SK-N-SH (cell line): ENCODE results near the gene RPS6KA5. TPM values are rescaled to one million over a fixed set of nuclear protein-coding genes. Genes with fewer than 3 reads are reported as not detected.

Source experiments
- CTCF ChIA-PET: fragments of 300-600, 350-600 bp; formaldehyde crosslinking; extraction: SDS; loops from one replicate; lab custom pipeline; 2021; lab: Yijun Ruan, JAX
- POLR2A ChIA-PET: fragments of 350-600 bp; sonication (Branson Sonifier 250); formaldehyde crosslinking; extraction: SDS; loops from one replicate; lab custom pipeline; 2020; ENCODE audit warnings: antibody characterized with exemption, inconsistent platforms; lab: Yijun Ruan, JAX
- DNase-seq: peaks from one replicate; pipeline ENCODE4 v3.0.0; 2012
- H2AFZ ChIP-seq: fragments of 200-600 bp; sonication (generic); 2 replicates; pipeline ENCODE4 v1.8.1; 2016; ENCODE audit warnings: antibody characterized with exemption, mild to moderate bottlenecking, low read depth
- H3F3A ChIP-seq: fragments of 200-600 bp; sonication (generic); replicated peaks from 2 replicates; pipeline ENCODE3; 2016; ENCODE audit warnings: antibody characterized with exemption, mild to moderate bottlenecking; ENCODE audit not compliant: insufficient read depth
- H3K27ac ChIP-seq, 2 experiments: fragments of 200-500 bp in 1 of 2; fragments of 200-600 bp in 1 of 2; sonication (Bioruptor generic) in 1 of 2; sonication (generic), shearing (Covaris generic) in 1 of 2; 2 replicates each; pipeline versions ENCODE4 v1.5.1 to v1.6.1; 2014 to 2016; ENCODE audit warnings: low read depth in 2 of 2, inconsistent platforms in 1 of 2, low read length in 1 of 2, mild to moderate bottlenecking in 1 of 2, mixed read lengths in 1 of 2
- H3K27me3 ChIP-seq: fragments of 200-600 bp; sonication (generic), shearing (Covaris generic); 2 replicates; pipeline ENCODE4 v1.6.1; 2016; ENCODE audit warnings: mixed run types; ENCODE audit not compliant: insufficient read depth
- H3K36me3 ChIP-seq, 2 experiments: fragments of 200-500 bp in 1 of 2; fragments of 200-600 bp in 1 of 2; sonication (Bioruptor generic) in 1 of 2; sonication (generic) in 1 of 2; replicated peaks in 1 of 2; 2 replicates each; pipeline versions ENCODE3 to v1.5.1; 2014 to 2016; ENCODE audit warnings: low read length in 1 of 2, mild to moderate bottlenecking in 1 of 2; ENCODE audit not compliant: insufficient read depth in 2 of 2, control insufficient read depth in 1 of 2
- H3K4me1 ChIP-seq, 2 experiments: fragments of 200-500 bp in 1 of 2; fragments of 200-600 bp in 1 of 2; sonication (Bioruptor generic) in 1 of 2; sonication (generic), shearing (Covaris generic) in 1 of 2; 2 replicates each; pipeline versions ENCODE4 v1.5.1 to v1.6.1; 2014 to 2016; ENCODE audit warnings: low read depth in 1 of 2, low read length in 1 of 2, mixed run types in 1 of 2; ENCODE audit not compliant: insufficient read depth in 2 of 2, control insufficient read depth in 1 of 2
- H3K4me2 ChIP-seq: fragments of 200-600 bp; sonication (generic), shearing (Covaris generic); 2 replicates; pipeline ENCODE4 v1.6.1; 2017; ENCODE audit warnings: mixed run types
- H3K4me3 ChIP-seq, 2 experiments: fragments of 200-500 bp in 1 of 2; fragments of 200-600 bp in 1 of 2; sonication (Bioruptor generic) in 1 of 2; sonication (generic), shearing (Covaris generic) in 1 of 2; 2 replicates each; pipeline versions ENCODE4 v1.5.1 to v1.8.1; 2014 to 2016; ENCODE audit warnings: low read depth in 2 of 2, inconsistent platforms in 1 of 2, low read length in 1 of 2, mild to moderate bottlenecking in 1 of 2, mixed read lengths in 1 of 2, moderate library complexity in 1 of 2
- H3K79me2 ChIP-seq: fragments of 200-600 bp; sonication (generic); 2 replicates; pipeline ENCODE4 v1.8.1; 2017; ENCODE audit warnings: mild to moderate bottlenecking; ENCODE audit not compliant: insufficient read depth
- H3K9ac ChIP-seq: fragments of 200-600 bp; sonication (generic); 2 replicates; pipeline ENCODE4 v1.6.1; 2017; ENCODE audit warnings: mixed run types
- H3K9me2 ChIP-seq: fragments of 200-600 bp; sonication (generic); 2 replicates; pipeline ENCODE4 v1.6.1; 2017; ENCODE audit warnings: mixed run types
- H3K9me3 ChIP-seq: fragments of 200-600 bp; sonication (generic); 2 replicates; pipeline ENCODE4 v1.6.1; 2017; ENCODE audit warnings: mixed run types, mild to moderate bottlenecking, moderate library complexity
- H4K20me1 ChIP-seq: fragments of 200-600 bp; sonication (generic); 2 replicates; pipeline ENCODE4 v1.6.1; 2017; ENCODE audit warnings: mild to moderate bottlenecking, mixed run types; ENCODE audit not compliant: insufficient read depth
- CHD2 ChIP-seq: fragments of 150-350 bp; IDR thresholded peaks from 2 replicates; pipeline ENCODE4 v1.6.1; 2018; ENCODE audit warnings: low read length; ENCODE audit not compliant: partially characterized antibody
- ELF1 ChIP-seq: IDR thresholded peaks from 2 replicates; pipeline ENCODE4 v1.4.0; 2012
- MXI1 ChIP-seq: IDR thresholded peaks from 2 replicates; pipeline ENCODE4 v1.6.1; 2012; ENCODE audit warnings: mild to moderate bottlenecking, low read depth, low read length, improper control_type of control experiment
- NFIC ChIP-seq: IDR thresholded peaks from 2 replicates; pipeline ENCODE4 v1.4.0; 2012; ENCODE audit warnings: borderline replicate concordance
- NRF1 ChIP-seq: IDR thresholded peaks from 2 replicates; pipeline ENCODE4 v1.6.1; 2012; ENCODE audit warnings: low read depth, mild to moderate bottlenecking, low read length
- RXRA ChIP-seq: IDR thresholded peaks from 2 replicates; pipeline ENCODE4 v1.4.0; 2012; ENCODE audit warnings: low read depth, mild to moderate bottlenecking, borderline replicate concordance
- SMC3 ChIP-seq: IDR thresholded peaks from 2 replicates; pipeline ENCODE4 v1.6.1; 2012; ENCODE audit warnings: low read depth, low read length, improper control_type of control experiment
- WGBS: methylation state at CpG from one replicate; pipeline ENCODE4 v1.1.6; 2017; ENCODE audit warnings: low lambda C conversion rate; 5-methylcytosine and 5-hydroxymethylcytosine counted together
- polyA plus RNA-seq, 3 experiments: library from polyadenylated mRNA; depleted of rRNA; stranded (reverse); fragments of >200 nt; gene quantifications; 2 replicates each; pipeline ENCODE4 v1.2.3, GENCODE V29; 2012
- TF ChIP-seq, protein P1 (sequence below): IDR thresholded peaks from 2 replicates; pipeline ENCODE4 v1.6.1; 2012; ENCODE audit warnings: mild to moderate bottlenecking, low read depth, low read length, moderate library complexity
- TF ChIP-seq, protein P2 (sequence below): fragments of 200-600 bp; sonication (generic); IDR thresholded peaks from 2 replicates; pipeline ENCODE4 v1.6.1; 2017; ENCODE audit warnings: antibody characterized with exemption, mild to moderate bottlenecking, moderate library complexity
- TF ChIP-seq, protein P3 (sequence below): IDR thresholded peaks from 2 replicates; pipeline ENCODE4 v1.4.0; 2012; ENCODE audit warnings: low read depth
- TF ChIP-seq, protein P4 (sequence below): IDR thresholded peaks from 2 replicates; pipeline ENCODE4 v1.4.0; 2012; ENCODE audit warnings: low read depth, borderline replicate concordance

The RPS6KA5 gene
- polyA plus RNA-seq, 1 of the 3 experiments (the other 2 are of a cell fraction) = 0.67 TPM

DNA sequence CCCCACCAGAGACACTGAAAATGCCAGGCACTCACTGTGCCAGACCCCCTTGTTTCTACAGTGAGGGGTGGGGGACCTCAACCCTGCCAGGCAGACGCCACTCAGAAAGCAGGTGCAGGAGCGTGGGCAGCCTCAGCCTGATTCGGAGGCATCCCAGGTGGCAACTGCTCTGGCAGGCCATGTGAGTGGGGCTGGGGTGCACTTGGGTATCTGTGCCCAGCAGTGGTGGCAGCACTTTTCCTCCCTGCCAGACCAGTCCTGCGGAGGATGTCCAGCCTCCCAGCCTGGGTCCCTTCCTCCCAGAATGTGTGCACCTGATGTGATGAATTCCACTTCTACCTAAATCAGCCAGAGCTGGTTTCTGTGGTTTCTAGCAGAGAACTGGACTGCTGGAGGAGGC, 230.8 kb downstream of the RPS6KA5 start:
- H3K4me3 ChIP-seq = no peak overlapping the region
- no peaks in the 10 kb centered on the region for H3K36me3 ChIP-seq
- no peaks in the 10 kb centered on the region for H3K9me2 ChIP-seq
- no peak overlapping the region for H3K4me2 ChIP-seq
- 100% methylated on average over 1 of the region's 4 CpGs for WGBS
- TF ChIP-seq CHD2 = no peak
- no peak for TF ChIP-seq ELF1
- TF ChIP-seq, protein P1, sequence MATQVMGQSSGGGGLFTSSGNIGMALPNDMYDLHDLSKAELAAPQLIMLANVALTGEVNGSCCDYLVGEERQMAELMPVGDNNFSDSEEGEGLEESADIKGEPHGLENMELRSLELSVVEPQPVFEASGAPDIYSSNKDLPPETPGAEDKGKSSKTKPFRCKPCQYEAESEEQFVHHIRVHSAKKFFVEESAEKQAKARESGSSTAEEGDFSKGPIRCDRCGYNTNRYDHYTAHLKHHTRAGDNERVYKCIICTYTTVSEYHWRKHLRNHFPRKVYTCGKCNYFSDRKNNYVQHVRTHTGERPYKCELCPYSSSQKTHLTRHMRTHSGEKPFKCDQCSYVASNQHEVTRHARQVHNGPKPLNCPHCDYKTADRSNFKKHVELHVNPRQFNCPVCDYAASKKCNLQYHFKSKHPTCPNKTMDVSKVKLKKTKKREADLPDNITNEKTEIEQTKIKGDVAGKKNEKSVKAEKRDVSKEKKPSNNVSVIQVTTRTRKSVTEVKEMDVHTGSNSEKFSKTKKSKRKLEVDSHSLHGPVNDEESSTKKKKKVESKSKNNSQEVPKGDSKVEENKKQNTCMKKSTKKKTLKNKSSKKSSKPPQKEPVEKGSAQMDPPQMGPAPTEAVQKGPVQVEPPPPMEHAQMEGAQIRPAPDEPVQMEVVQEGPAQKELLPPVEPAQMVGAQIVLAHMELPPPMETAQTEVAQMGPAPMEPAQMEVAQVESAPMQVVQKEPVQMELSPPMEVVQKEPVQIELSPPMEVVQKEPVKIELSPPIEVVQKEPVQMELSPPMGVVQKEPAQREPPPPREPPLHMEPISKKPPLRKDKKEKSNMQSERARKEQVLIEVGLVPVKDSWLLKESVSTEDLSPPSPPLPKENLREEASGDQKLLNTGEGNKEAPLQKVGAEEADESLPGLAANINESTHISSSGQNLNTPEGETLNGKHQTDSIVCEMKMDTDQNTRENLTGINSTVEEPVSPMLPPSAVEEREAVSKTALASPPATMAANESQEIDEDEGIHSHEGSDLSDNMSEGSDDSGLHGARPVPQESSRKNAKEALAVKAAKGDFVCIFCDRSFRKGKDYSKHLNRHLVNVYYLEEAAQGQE = no peak
- TF ChIP-seq SMC3 = no peak
- no peak for TF ChIP-seq RXRA
- TF ChIP-seq, protein P2, sequence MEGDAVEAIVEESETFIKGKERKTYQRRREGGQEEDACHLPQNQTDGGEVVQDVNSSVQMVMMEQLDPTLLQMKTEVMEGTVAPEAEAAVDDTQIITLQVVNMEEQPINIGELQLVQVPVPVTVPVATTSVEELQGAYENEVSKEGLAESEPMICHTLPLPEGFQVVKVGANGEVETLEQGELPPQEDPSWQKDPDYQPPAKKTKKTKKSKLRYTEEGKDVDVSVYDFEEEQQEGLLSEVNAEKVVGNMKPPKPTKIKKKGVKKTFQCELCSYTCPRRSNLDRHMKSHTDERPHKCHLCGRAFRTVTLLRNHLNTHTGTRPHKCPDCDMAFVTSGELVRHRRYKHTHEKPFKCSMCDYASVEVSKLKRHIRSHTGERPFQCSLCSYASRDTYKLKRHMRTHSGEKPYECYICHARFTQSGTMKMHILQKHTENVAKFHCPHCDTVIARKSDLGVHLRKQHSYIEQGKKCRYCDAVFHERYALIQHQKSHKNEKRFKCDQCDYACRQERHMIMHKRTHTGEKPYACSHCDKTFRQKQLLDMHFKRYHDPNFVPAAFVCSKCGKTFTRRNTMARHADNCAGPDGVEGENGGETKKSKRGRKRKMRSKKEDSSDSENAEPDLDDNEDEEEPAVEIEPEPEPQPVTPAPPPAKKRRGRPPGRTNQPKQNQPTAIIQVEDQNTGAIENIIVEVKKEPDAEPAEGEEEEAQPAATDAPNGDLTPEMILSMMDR = no peak
- TF ChIP-seq MXI1 = no peak
- TF ChIP-seq, protein P3, sequence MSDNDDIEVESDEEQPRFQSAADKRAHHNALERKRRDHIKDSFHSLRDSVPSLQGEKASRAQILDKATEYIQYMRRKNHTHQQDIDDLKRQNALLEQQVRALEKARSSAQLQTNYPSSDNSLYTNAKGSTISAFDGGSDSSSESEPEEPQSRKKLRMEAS = no peak
- no peak for TF ChIP-seq NFIC
- no peak for TF ChIP-seq NRF1
- TF ChIP-seq, protein P4, sequence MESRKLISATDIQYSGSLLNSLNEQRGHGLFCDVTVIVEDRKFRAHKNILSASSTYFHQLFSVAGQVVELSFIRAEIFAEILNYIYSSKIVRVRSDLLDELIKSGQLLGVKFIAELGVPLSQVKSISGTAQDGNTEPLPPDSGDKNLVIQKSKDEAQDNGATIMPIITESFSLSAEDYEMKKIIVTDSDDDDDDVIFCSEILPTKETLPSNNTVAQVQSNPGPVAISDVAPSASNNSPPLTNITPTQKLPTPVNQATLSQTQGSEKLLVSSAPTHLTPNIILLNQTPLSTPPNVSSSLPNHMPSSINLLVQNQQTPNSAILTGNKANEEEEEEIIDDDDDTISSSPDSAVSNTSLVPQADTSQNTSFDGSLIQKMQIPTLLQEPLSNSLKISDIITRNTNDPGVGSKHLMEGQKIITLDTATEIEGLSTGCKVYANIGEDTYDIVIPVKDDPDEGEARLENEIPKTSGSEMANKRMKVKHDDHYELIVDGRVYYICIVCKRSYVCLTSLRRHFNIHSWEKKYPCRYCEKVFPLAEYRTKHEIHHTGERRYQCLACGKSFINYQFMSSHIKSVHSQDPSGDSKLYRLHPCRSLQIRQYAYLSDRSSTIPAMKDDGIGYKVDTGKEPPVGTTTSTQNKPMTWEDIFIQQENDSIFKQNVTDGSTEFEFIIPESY = no peak
- no peak overlapping the region for H2AFZ ChIP-seq
- CTCF ChIA-PET = no interaction called here
- H3K4me1 ChIP-seq = peaks cover 0 to 9% of the 10 kb centered on the region in 2 experiments; a peak in 1 of 4 replicates
- no peaks in the 10 kb centered on the region for H3K27me3 ChIP-seq
- POLR2A ChIA-PET = no interaction called here
- no peaks in the 10 kb centered on the region for H4K20me1 ChIP-seq
- H3K79me2 ChIP-seq = no peaks in the 10 kb centered on the region
- DNase-seq = no peak
- no peak overlapping the region for H3K27ac ChIP-seq
- H3K9me3 ChIP-seq = no peaks in the 10 kb centered on the region
- H3K9ac ChIP-seq = no peak overlapping the region
- no peaks in the 10 kb centered on the region for H3F3A ChIP-seq
